SK-N-SH (cell line): Measurements from ENCODE around the gene PROSER3. TPM values are rescaled to one million over a fixed set of nuclear protein-coding genes. Genes with fewer than 3 reads are reported as not detected.

Experiments used
- CTCF ChIA-PET: fragments of 300-600, 350-600 bp; formaldehyde crosslinking; extraction: SDS; loops from one replicate; lab custom pipeline; 2021; lab: Yijun Ruan, JAX
- POLR2A ChIA-PET: fragments of 350-600 bp; sonication (Branson Sonifier 250); formaldehyde crosslinking; extraction: SDS; loops from one replicate; lab custom pipeline; 2020; ENCODE audit warnings: antibody characterized with exemption, inconsistent platforms; lab: Yijun Ruan, JAX
- DNase-seq: peaks from one replicate; pipeline ENCODE4 v3.0.0; 2012
- H2AFZ ChIP-seq: fragments of 200-600 bp; sonication (generic); 2 replicates; pipeline ENCODE4 v1.8.1; 2016; ENCODE audit warnings: antibody characterized with exemption, mild to moderate bottlenecking, low read depth
- H3F3A ChIP-seq: fragments of 200-600 bp; sonication (generic); replicated peaks from 2 replicates; pipeline ENCODE3; 2016; ENCODE audit warnings: antibody characterized with exemption, mild to moderate bottlenecking; ENCODE audit not compliant: insufficient read depth
- H3K27ac ChIP-seq, 2 experiments: fragments of 200-500 bp in 1 of 2; fragments of 200-600 bp in 1 of 2; sonication (Bioruptor generic) in 1 of 2; sonication (generic), shearing (Covaris generic) in 1 of 2; 2 replicates each; pipeline versions ENCODE4 v1.5.1 to v1.6.1; 2014 to 2016; ENCODE audit warnings: low read depth in 2 of 2, inconsistent platforms in 1 of 2, low read length in 1 of 2, mild to moderate bottlenecking in 1 of 2, mixed read lengths in 1 of 2
- H3K27me3 ChIP-seq: fragments of 200-600 bp; sonication (generic), shearing (Covaris generic); 2 replicates; pipeline ENCODE4 v1.6.1; 2016; ENCODE audit warnings: mixed run types; ENCODE audit not compliant: insufficient read depth
- H3K36me3 ChIP-seq, 2 experiments: fragments of 200-500 bp in 1 of 2; fragments of 200-600 bp in 1 of 2; sonication (Bioruptor generic) in 1 of 2; sonication (generic) in 1 of 2; replicated peaks in 1 of 2; 2 replicates each; pipeline versions ENCODE3 to v1.5.1; 2014 to 2016; ENCODE audit warnings: low read length in 1 of 2, mild to moderate bottlenecking in 1 of 2; ENCODE audit not compliant: insufficient read depth in 2 of 2, control insufficient read depth in 1 of 2
- H3K4me1 ChIP-seq, 2 experiments: fragments of 200-500 bp in 1 of 2; fragments of 200-600 bp in 1 of 2; sonication (Bioruptor generic) in 1 of 2; sonication (generic), shearing (Covaris generic) in 1 of 2; 2 replicates each; pipeline versions ENCODE4 v1.5.1 to v1.6.1; 2014 to 2016; ENCODE audit warnings: low read depth in 1 of 2, low read length in 1 of 2, mixed run types in 1 of 2; ENCODE audit not compliant: insufficient read depth in 2 of 2, control insufficient read depth in 1 of 2
- H3K4me2 ChIP-seq: fragments of 200-600 bp; sonication (generic), shearing (Covaris generic); 2 replicates; pipeline ENCODE4 v1.6.1; 2017; ENCODE audit warnings: mixed run types
- H3K4me3 ChIP-seq, 2 experiments: fragments of 200-500 bp in 1 of 2; fragments of 200-600 bp in 1 of 2; sonication (Bioruptor generic) in 1 of 2; sonication (generic), shearing (Covaris generic) in 1 of 2; 2 replicates each; pipeline versions ENCODE4 v1.5.1 to v1.8.1; 2014 to 2016; ENCODE audit warnings: low read depth in 2 of 2, inconsistent platforms in 1 of 2, low read length in 1 of 2, mild to moderate bottlenecking in 1 of 2, mixed read lengths in 1 of 2, moderate library complexity in 1 of 2
- H3K79me2 ChIP-seq: fragments of 200-600 bp; sonication (generic); 2 replicates; pipeline ENCODE4 v1.8.1; 2017; ENCODE audit warnings: mild to moderate bottlenecking; ENCODE audit not compliant: insufficient read depth
- H3K9ac ChIP-seq: fragments of 200-600 bp; sonication (generic); 2 replicates; pipeline ENCODE4 v1.6.1; 2017; ENCODE audit warnings: mixed run types
- H3K9me2 ChIP-seq: fragments of 200-600 bp; sonication (generic); 2 replicates; pipeline ENCODE4 v1.6.1; 2017; ENCODE audit warnings: mixed run types
- H3K9me3 ChIP-seq: fragments of 200-600 bp; sonication (generic); 2 replicates; pipeline ENCODE4 v1.6.1; 2017; ENCODE audit warnings: mixed run types, mild to moderate bottlenecking, moderate library complexity
- H4K20me1 ChIP-seq: fragments of 200-600 bp; sonication (generic); 2 replicates; pipeline ENCODE4 v1.6.1; 2017; ENCODE audit warnings: mild to moderate bottlenecking, mixed run types; ENCODE audit not compliant: insufficient read depth
- CHD2 ChIP-seq: fragments of 150-350 bp; IDR thresholded peaks from 2 replicates; pipeline ENCODE4 v1.6.1; 2018; ENCODE audit warnings: low read length; ENCODE audit not compliant: partially characterized antibody
- ELF1 ChIP-seq: IDR thresholded peaks from 2 replicates; pipeline ENCODE4 v1.4.0; 2012
- EP300 ChIP-seq, 2 experiments: IDR thresholded peaks; 2 replicates each; pipeline versions ENCODE4 v1.4.0 to v1.6.1; 2012; ENCODE audit warnings: borderline replicate concordance in 1 of 2, low read depth in 1 of 2, low read length in 1 of 2
- EZH2phosphoT487 ChIP-seq: fragments of 200-600 bp; sonication (generic); IDR thresholded peaks from 2 replicates; pipeline ENCODE4 v1.6.1; 2017; ENCODE audit warnings: low read depth, mixed run types, mild to moderate bottlenecking, antibody characterized with exemption, moderate library complexity, borderline replicate concordance
- FOXJ3 ChIP-seq: sonication (generic); formaldehyde crosslinking; IDR thresholded peaks from 2 replicates; pipeline ENCODE4 v1.5.1; 2020; ENCODE audit warnings: mild to moderate bottlenecking, missing genetic modification reagents
- GABPA ChIP-seq: IDR thresholded peaks from 2 replicates; pipeline ENCODE4 v1.4.0; 2012; ENCODE audit warnings: low read depth, mild to moderate bottlenecking
- GATA2 ChIP-seq: sonication (generic); formaldehyde crosslinking; IDR thresholded peaks from 2 replicates; pipeline ENCODE4 v1.5.0; 2020; ENCODE audit warnings: mild to moderate bottlenecking, missing genetic modification reagents
- IRF3 ChIP-seq: fragments of 150-350 bp; IDR thresholded peaks from 2 replicates; pipeline ENCODE4 v1.6.1; 2016; ENCODE audit warnings: mild to moderate bottlenecking, low read depth, low read length
- JUND ChIP-seq: IDR thresholded peaks from 2 replicates; pipeline ENCODE4 v1.4.0; 2012
- MXI1 ChIP-seq: IDR thresholded peaks from 2 replicates; pipeline ENCODE4 v1.6.1; 2012; ENCODE audit warnings: mild to moderate bottlenecking, low read depth, low read length, improper control_type of control experiment
- NRF1 ChIP-seq: IDR thresholded peaks from 2 replicates; pipeline ENCODE4 v1.6.1; 2012; ENCODE audit warnings: low read depth, mild to moderate bottlenecking, low read length
- RAD21 ChIP-seq: IDR thresholded peaks from 2 replicates; pipeline ENCODE4 v1.6.1; 2012; ENCODE audit warnings: mild to moderate bottlenecking, low read length
- REST ChIP-seq: IDR thresholded peaks from 2 replicates; pipeline ENCODE4 v1.6.1; 2012; ENCODE audit warnings: mild to moderate bottlenecking, low read depth, low read length, moderate library complexity
- RXRA ChIP-seq: IDR thresholded peaks from 2 replicates; pipeline ENCODE4 v1.4.0; 2012; ENCODE audit warnings: low read depth, mild to moderate bottlenecking, borderline replicate concordance
- TAF1 ChIP-seq: IDR thresholded peaks from 2 replicates; pipeline ENCODE4 v1.6.1; 2012; ENCODE audit warnings: low read depth, mild to moderate bottlenecking, low read length, moderate library complexity, borderline replicate concordance
- TEAD4 ChIP-seq: IDR thresholded peaks from 2 replicates; pipeline ENCODE4 v1.4.0; 2012; ENCODE audit warnings: mild to moderate bottlenecking, borderline replicate concordance; ENCODE audit not compliant: insufficient read depth
- USF1 ChIP-seq: IDR thresholded peaks from 2 replicates; pipeline ENCODE4 v1.4.0; 2012; ENCODE audit warnings: low read depth, borderline replicate concordance
- ZBTB33 ChIP-seq: IDR thresholded peaks from 2 replicates; pipeline ENCODE4 v1.4.0; 2012; ENCODE audit warnings: low read depth, borderline replicate concordance
- WGBS: methylation state at CpG from one replicate; pipeline ENCODE4 v1.1.6; 2017; ENCODE audit warnings: low lambda C conversion rate; 5-methylcytosine and 5-hydroxymethylcytosine counted together
- polyA plus RNA-seq, 3 experiments: library from polyadenylated mRNA; depleted of rRNA; stranded (reverse); fragments of >200 nt; gene quantifications; 2 replicates each; pipeline ENCODE4 v1.2.3, GENCODE V29; 2012
- TF ChIP-seq, protein P1 (sequence below): fragments of 200-600 bp; sonication (generic); IDR thresholded peaks from 2 replicates; pipeline ENCODE4 v1.6.1; 2017; ENCODE audit warnings: antibody characterized with exemption, mild to moderate bottlenecking, moderate library complexity
- TF ChIP-seq, protein P2 (sequence below): fragments of 150-350 bp; IDR thresholded peaks from 2 replicates; pipeline ENCODE4 v1.6.1; 2017; ENCODE audit warnings: antibody characterized with exemption, low read length, low read depth, borderline replicate concordance

PROSER3 gene
- polyA plus RNA-seq, 1 of the 3 experiments (the other 2 are of a cell fraction): 12.5 TPM

- POLR2A ChIA-PET: interaction anchor here (1.6 kb wide), 1 partner anchor 16 kb away, joined by 5 read pairs; no protein-coding TSS in a partner anchor
Measured at GRCh38 chr19:35721374-35721773, 36.6 kb upstream of the PROSER3 start.

More at GRCh38 chr19:35721374-35721773, 36.6 kb upstream of the PROSER3 start:
- peaks cover 0 to 13% of the 10 kb centered on the region in 2 experiments; a peak in 2 of 4 replicates for H3K4me1 ChIP-seq
- H3K4me2 ChIP-seq: no peak overlapping the region
- peaks cover 28% of the 10 kb centered on the region for H4K20me1 ChIP-seq
- H3K27me3 ChIP-seq: no peaks in the 10 kb centered on the region
- no peak for DNase-seq
- H3K27ac ChIP-seq: no peak overlapping the region
- H3K4me3 ChIP-seq: no peak overlapping the region
- CTCF ChIA-PET: interaction anchor here (2.4 kb wide), 1 partner anchor 19 kb away, joined by 7 read pairs; no protein-coding TSS in a partner anchor
- H3K79me2 ChIP-seq: peaks cover 28% of the 10 kb centered on the region
- no peak overlapping the region for H3K9ac ChIP-seq
- H3K9me3 ChIP-seq: no peaks in the 10 kb centered on the region
- TF ChIP-seq CHD2: no peak
- no peak for TF ChIP-seq MXI1
- TF ChIP-seq ELF1: no peak
- TF ChIP-seq FOXJ3 (CRISPR knock-in tag): no peak
- no peak for TF ChIP-seq GABPA
- TF ChIP-seq RAD21: no peak
- TF ChIP-seq RXRA: no peak
- TF ChIP-seq EZH2phosphoT487: no peak
- TF ChIP-seq, protein P1, sequence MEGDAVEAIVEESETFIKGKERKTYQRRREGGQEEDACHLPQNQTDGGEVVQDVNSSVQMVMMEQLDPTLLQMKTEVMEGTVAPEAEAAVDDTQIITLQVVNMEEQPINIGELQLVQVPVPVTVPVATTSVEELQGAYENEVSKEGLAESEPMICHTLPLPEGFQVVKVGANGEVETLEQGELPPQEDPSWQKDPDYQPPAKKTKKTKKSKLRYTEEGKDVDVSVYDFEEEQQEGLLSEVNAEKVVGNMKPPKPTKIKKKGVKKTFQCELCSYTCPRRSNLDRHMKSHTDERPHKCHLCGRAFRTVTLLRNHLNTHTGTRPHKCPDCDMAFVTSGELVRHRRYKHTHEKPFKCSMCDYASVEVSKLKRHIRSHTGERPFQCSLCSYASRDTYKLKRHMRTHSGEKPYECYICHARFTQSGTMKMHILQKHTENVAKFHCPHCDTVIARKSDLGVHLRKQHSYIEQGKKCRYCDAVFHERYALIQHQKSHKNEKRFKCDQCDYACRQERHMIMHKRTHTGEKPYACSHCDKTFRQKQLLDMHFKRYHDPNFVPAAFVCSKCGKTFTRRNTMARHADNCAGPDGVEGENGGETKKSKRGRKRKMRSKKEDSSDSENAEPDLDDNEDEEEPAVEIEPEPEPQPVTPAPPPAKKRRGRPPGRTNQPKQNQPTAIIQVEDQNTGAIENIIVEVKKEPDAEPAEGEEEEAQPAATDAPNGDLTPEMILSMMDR: no peak
- TF ChIP-seq USF1: no peak
- no peak for TF ChIP-seq ZBTB33
- TF ChIP-seq NRF1: no peak
- TF ChIP-seq REST: no peak
- TF ChIP-seq TEAD4: no peak
- no peak for TF ChIP-seq GATA2 (CRISPR knock-in tag)
- TF ChIP-seq, protein P2, sequence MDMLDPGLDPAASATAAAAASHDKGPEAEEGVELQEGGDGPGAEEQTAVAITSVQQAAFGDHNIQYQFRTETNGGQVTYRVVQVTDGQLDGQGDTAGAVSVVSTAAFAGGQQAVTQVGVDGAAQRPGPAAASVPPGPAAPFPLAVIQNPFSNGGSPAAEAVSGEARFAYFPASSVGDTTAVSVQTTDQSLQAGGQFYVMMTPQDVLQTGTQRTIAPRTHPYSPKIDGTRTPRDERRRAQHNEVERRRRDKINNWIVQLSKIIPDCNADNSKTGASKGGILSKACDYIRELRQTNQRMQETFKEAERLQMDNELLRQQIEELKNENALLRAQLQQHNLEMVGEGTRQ: no peak
- no peak for TF ChIP-seq EP300 (IDR thresholded peaks at IDR 0.05; ENCODE audit: borderline replicate concordance in 1 of 2, low read depth in 1 of 2, low read length in 1 of 2)
- no peak for TF ChIP-seq JUND
- TF ChIP-seq TAF1: no peak
- no peak for TF ChIP-seq IRF3
- H3F3A ChIP-seq: peaks cover 6% of the 10 kb centered on the region
- H2AFZ ChIP-seq: no peak overlapping the region
- no peaks in the 10 kb centered on the region for H3K9me2 ChIP-seq
- peaks cover 19 to 58% of the 10 kb centered on the region in 2 experiments for H3K36me3 ChIP-seq
- 95% methylated on average over 15 of the region's 16 CpGs for WGBS
